ENCODE measurements around the gene RABGAP1L.
"Not testable (repeated sequence)": the region's sequence is repeated elsewhere in the genome, so short reads cannot be mapped to it uniquely, and the experiment has no call there.

GRCh38 chr1:174340404-174340803 is 181.1 kb downstream of the RABGAP1L start:
- TF ChIP-seq CTCF, POLR2A, POLR2AphosphoS5 (IDR thresholded peaks at IDR 0.05): not testable (repeated sequence)
